Measurements from ENCODE around the gene FANCC.

The FANCC gene

GRCh38 chr9:95143591-95144561 is 173.6 kb downstream of the FANCC start:
- DNase-seq (ENCODE audit: low read depth): no peak

- no peak for DNase-seq (ENCODE audit: low read depth)
These were observed 174.8 kb downstream of the FANCC start for GRCh38 chr9:95142728-95143127.

- no peak for DNase-seq (ENCODE audit: low read depth)
These were observed 175.2 kb downstream of the FANCC start for GRCh38 chr9:95142315-95142714.

- no peak for DNase-seq (ENCODE audit: low read depth)
These were observed 176.7 kb downstream of the FANCC start for GRCh38 chr9:95140821-95141220.

GRCh38 chr9:95139126-95139525 is 178.4 kb downstream of the FANCC start:
- no peak for DNase-seq (ENCODE audit: low read depth)

- no peak for DNase-seq (ENCODE audit: low read depth)
These were observed 179.0 kb downstream of the FANCC start for GRCh38 chr9:95138474-95138873.

- no peak for DNase-seq (ENCODE audit: low read depth)
These were observed 179.8 kb downstream of the FANCC start for GRCh38 chr9:95137587-95138145.

GRCh38 chr9:95135756-95136155 is 181.8 kb downstream of the FANCC start:
- DNase-seq (ENCODE audit: low read depth): no peak

- DNase-seq (ENCODE audit: low read depth): no peak
These were observed 183.0 kb downstream of the FANCC start for GRCh38 chr9:95134457-95134881.

GRCh38 chr9:95133325-95133705 is 184.2 kb downstream of the FANCC start:
- no peak for DNase-seq (ENCODE audit: low read depth)

- DNase-seq (ENCODE audit: low read depth): no peak
These were observed 184.9 kb downstream of the FANCC start for GRCh38 chr9:95132366-95133324.

GRCh38 chr9:95131023-95131943 is 186.2 kb downstream of the FANCC start:
- no peak for DNase-seq (ENCODE audit: low read depth)

GRCh38 chr9:95130484-95130883 is 187.0 kb downstream of the FANCC start:
- no peak for DNase-seq (ENCODE audit: low read depth)

GRCh38 chr9:95129476-95130291 is 187.8 kb downstream of the FANCC start:
- DNase-seq (ENCODE audit: low read depth): no peak

GRCh38 chr9:95128177-95128524 is 189.4 kb downstream of the FANCC start:
- DNase-seq (ENCODE audit: low read depth): no peak

- peak; percentile 15 for DNase-seq (ENCODE audit: low read depth)
These were observed 190.0 kb downstream of the FANCC start for GRCh38 chr9:95127249-95128176.

- DNase-seq (ENCODE audit: low read depth): no peak
These were observed 190.8 kb downstream of the FANCC start for GRCh38 chr9:95126739-95127138.

- DNase-seq (ENCODE audit: low read depth): no peak
These were observed 191.9 kb downstream of the FANCC start for GRCh38 chr9:95125652-95126051.

Measured in HS-27A (cell line).